ENCODE measurements around the gene IGLL1. TPM values are rescaled to one million over a fixed set of nuclear protein-coding genes. Genes with fewer than 3 reads are reported as not detected.
"Not testable (repeated sequence)": the region's sequence is repeated elsewhere in the genome, so short reads cannot be mapped to it uniquely, and the experiment has no call there.

IGLL1 gene
- total RNA-seq, 1 donor from 2014 or later: not detected

DNA sequence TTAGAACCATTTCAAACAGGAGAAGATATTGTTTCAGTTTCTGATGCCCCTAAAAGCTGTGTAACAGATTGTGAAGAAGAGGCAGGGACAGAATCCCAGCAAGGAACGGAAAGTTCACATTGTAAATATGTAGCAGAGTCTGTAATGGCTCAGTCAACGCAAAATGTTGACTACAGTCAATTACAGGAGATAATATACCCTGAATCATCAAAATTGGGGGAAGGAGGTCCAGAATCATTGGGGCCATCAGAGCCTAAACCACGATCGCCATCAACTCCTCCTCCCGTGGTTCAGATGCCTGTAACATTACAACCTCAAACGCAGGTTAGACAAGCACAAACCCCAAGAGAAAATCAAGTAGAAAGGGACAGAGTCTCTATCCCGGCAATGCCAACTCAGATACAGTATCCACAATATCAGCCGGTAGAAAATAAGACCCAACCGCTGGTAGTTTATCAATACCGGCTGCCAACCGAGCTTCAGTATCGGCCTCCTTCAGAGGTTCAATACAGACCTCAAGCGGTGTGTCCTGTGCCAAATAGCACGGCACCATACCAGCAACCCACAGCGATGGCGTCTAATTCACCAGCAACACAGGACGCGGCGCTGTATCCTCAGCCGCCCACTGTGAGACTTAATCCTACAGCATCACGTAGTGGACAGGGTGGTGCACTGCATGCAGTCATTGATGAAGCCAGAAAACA lies 40.8 kb downstream of the IGLL1 start:
- DNase-seq (ENCODE audit: low spot score): peak; percentile 89
- Mint-ChIP-seq H3K4me3 (no peak overlapping the region), H3K27ac (peak overlapping the region; percentile 31), H3K4me1 (peaks cover 56% of the 10 kb centered on the region), H3K36me3 (no peaks in the 10 kb centered on the region), H3K9me3 (no peaks in the 10 kb centered on the region), H3K27me3 (ENCODE audit: insufficient read depth, low read depth) (peaks cover 2% of the 10 kb centered on the region)
- Histone ChIP-seq H4K20me1 (ENCODE audit: low read depth) (no peaks in the 10 kb centered on the region), H3K9ac (no peak overlapping the region), H3K27me3 (peaks cover 25% of the 10 kb centered on the region), H3K9me3 (ENCODE audit: low read depth) (no peaks in the 10 kb centered on the region), H3K4me1 (peaks cover 30% of the 10 kb centered on the region), H3F3A (ENCODE audit: low read depth) (peaks cover 8% of the 10 kb centered on the region), H3K4me3 (no peak overlapping the region), H3K36me3 (no peaks in the 10 kb centered on the region), H3K27ac (no peak overlapping the region), H3K79me2 (ENCODE audit: low read depth) (no peaks in the 10 kb centered on the region), H3K4me2 (no peak overlapping the region), H2AFZ (replicated peaks) (no peak overlapping the region)
- TF ChIP-seq, protein P1, sequence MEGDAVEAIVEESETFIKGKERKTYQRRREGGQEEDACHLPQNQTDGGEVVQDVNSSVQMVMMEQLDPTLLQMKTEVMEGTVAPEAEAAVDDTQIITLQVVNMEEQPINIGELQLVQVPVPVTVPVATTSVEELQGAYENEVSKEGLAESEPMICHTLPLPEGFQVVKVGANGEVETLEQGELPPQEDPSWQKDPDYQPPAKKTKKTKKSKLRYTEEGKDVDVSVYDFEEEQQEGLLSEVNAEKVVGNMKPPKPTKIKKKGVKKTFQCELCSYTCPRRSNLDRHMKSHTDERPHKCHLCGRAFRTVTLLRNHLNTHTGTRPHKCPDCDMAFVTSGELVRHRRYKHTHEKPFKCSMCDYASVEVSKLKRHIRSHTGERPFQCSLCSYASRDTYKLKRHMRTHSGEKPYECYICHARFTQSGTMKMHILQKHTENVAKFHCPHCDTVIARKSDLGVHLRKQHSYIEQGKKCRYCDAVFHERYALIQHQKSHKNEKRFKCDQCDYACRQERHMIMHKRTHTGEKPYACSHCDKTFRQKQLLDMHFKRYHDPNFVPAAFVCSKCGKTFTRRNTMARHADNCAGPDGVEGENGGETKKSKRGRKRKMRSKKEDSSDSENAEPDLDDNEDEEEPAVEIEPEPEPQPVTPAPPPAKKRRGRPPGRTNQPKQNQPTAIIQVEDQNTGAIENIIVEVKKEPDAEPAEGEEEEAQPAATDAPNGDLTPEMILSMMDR (IDR thresholded peaks at IDR 0.05): peak; percentile 81
- no peak for TF ChIP-seq EZH2 (IDR thresholded peaks at IDR 0.05)

GRCh38 chr22:23538696-23539030 lies 41.4 kb downstream of the IGLL1 start:
- H3K9me3 ChIP-seq (ENCODE audit: low read depth); H3K9ac ChIP-seq; H3K36me3 ChIP-seq; H3F3A ChIP-seq (ENCODE audit: low read depth); H3K27me3 Mint-ChIP-seq (ENCODE audit: insufficient read depth, low read depth); DNase-seq (ENCODE audit: low spot score); H3K4me2 ChIP-seq; H3K36me3 Mint-ChIP-seq; H3K27ac ChIP-seq; H3K79me2 ChIP-seq (ENCODE audit: low read depth); H3K4me3 Mint-ChIP-seq; H2AFZ ChIP-seq (replicated peaks); H3K9me3 Mint-ChIP-seq; H3K4me3 ChIP-seq; H4K20me1 ChIP-seq (ENCODE audit: low read depth); H3K27ac Mint-ChIP-seq: not testable (repeated sequence)
- Histone ChIP-seq H3K4me1 (peaks cover 36% of the 10 kb centered on the region), H3K27me3 (peaks cover 25% of the 10 kb centered on the region)
- H3K4me1 Mint-ChIP-seq: peaks cover 59% of the 10 kb centered on the region

DNA sequence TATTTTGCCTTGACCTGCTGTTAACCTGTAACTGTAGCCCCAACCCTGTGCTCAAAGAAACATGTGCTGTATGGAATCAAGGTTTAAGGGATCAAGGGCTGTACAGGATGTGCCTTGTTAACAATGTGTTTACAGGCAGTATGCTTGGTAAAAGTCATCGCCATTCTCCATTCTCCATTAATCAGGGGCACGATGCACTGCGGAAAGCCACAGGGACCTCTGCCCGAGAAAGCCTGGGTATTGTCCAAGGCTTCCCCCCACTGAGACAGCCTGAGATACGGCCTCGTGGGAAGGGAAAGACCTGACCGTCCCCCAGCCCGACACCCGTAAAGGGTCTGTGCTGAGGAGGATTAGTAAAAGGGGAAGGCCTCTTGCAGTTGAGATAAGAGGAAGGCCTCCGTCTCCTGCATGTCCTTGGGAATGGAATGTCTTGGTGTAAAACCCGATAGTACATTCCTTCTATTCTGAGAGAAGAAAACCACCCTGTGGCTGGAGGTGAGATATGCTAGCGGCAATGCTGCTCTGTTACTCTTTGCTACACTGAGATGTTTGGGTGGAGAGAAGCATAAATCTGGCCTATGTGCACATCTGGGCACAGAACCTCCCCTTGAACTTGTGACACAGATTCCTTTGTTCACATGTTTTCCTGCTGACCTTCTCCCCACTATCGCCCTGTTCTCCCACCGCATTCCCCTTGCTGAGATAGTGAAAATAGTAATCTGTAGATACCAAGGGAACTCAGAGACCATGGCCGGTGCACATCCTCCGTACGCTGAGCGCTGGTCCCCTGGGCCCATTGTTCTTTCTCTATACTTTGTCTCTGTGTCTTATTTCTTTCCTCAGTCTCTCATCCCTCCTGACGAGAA lies 42.0 kb downstream of the IGLL1 start:
- not testable (repeated sequence) for H2AFZ ChIP-seq (replicated peaks)

GRCh38 chr22:23537416-23537815 lies 42.7 kb downstream of the IGLL1 start:
- H3K36me3 Mint-ChIP-seq: no peaks in the 10 kb centered on the region
- peaks cover 8% of the 10 kb centered on the region for H3F3A ChIP-seq (ENCODE audit: low read depth)
- H3K27me3 ChIP-seq: peaks cover 25% of the 10 kb centered on the region
- no peaks in the 10 kb centered on the region for H3K79me2 ChIP-seq (ENCODE audit: low read depth)
- H3K4me3 Mint-ChIP-seq: no peak overlapping the region
- no peak overlapping the region for H2AFZ ChIP-seq (replicated peaks)
- no peak for DNase-seq (ENCODE audit: low spot score)
- TF ChIP-seq EZH2phosphoT487 (IDR thresholded peaks at IDR 0.05) (no peak), EZH2 (IDR thresholded peaks at IDR 0.05) (no peak)
- TF ChIP-seq, protein P1 (IDR thresholded peaks at IDR 0.05): no peak
- H3K27me3 Mint-ChIP-seq (ENCODE audit: insufficient read depth, low read depth): peaks cover 2% of the 10 kb centered on the region
- H3K4me1 ChIP-seq: peaks cover 46% of the 10 kb centered on the region
- H3K27ac ChIP-seq: no peak overlapping the region
- peak overlapping the region; percentile 15 for H3K4me2 ChIP-seq
- no peaks in the 10 kb centered on the region for H4K20me1 ChIP-seq (ENCODE audit: low read depth)
- no peaks in the 10 kb centered on the region for H3K36me3 ChIP-seq
- no peak overlapping the region for H3K9ac ChIP-seq
- peak overlapping the region; percentile 98 for H3K27ac Mint-ChIP-seq
- no peak overlapping the region for H3K4me3 ChIP-seq
- H3K4me1 Mint-ChIP-seq: peaks cover 71% of the 10 kb centered on the region
- no peaks in the 10 kb centered on the region for H3K9me3 Mint-ChIP-seq
- H3K9me3 ChIP-seq (ENCODE audit: low read depth): no peaks in the 10 kb centered on the region

More for the DNA sequence above, 42.0 kb downstream of the IGLL1 start:
- H3K4me3 Mint-ChIP-seq; H3K4me3 ChIP-seq; H3K9me3 ChIP-seq (ENCODE audit: low read depth); H3K9me3 Mint-ChIP-seq; H3K9ac ChIP-seq; H3F3A ChIP-seq (ENCODE audit: low read depth); H3K27me3 Mint-ChIP-seq (ENCODE audit: insufficient read depth, low read depth); H3K79me2 ChIP-seq (ENCODE audit: low read depth); H3K27ac ChIP-seq; H3K36me3 Mint-ChIP-seq; H3K36me3 ChIP-seq; H4K20me1 ChIP-seq (ENCODE audit: low read depth): not testable (repeated sequence)
- peak overlapping the region; percentile 98 for H3K27ac Mint-ChIP-seq
- Histone ChIP-seq H3K4me1 (peaks cover 40% of the 10 kb centered on the region), H3K27me3 (peaks cover 25% of the 10 kb centered on the region), H3K4me2 (peak overlapping the region; percentile 15)
- peak; percentile 52 for DNase-seq (ENCODE audit: low spot score)
- peaks cover 65% of the 10 kb centered on the region for H3K4me1 Mint-ChIP-seq

Measured in neural progenitor cell (in vitro differentiated cells).